Panc1 (cell line): Measurements from ENCODE around the gene LHPP. TPM values are rescaled to one million over a fixed set of nuclear protein-coding genes. Genes with fewer than 3 reads are reported as not detected.

ENCODE experiments used
- ATAC-seq: fragments of 200-7000 bp; cut with Tn5 transposase; 2 replicates; pipeline ENCODE4 v1.9.1; 2020; ENCODE audit warnings: mild to moderate bottlenecking, moderate library complexity
- BruUV-seq: library from RNA; stranded (reverse); fragments of 400-500 nt; replicated peaks from 2 replicates; lab custom pipeline; 2021; lab: Mats Ljungman, UMichigan
- CTCF ChIA-PET: fragments of 300-600 bp; sonication (Branson Sonifier 250); formaldehyde crosslinking; loops from one replicate; lab custom pipeline; 2022; ENCODE audit warnings: antibody characterized with exemption; lab: Charles Lee
- POLR2A ChIA-PET: fragments of 300-600 bp; sonication (Branson Sonifier 250); formaldehyde crosslinking; loops from one replicate; lab custom pipeline; 2022; ENCODE audit warnings: antibody characterized with exemption; lab: Charles Lee
- DNase-seq: peaks from one replicate; pipeline ENCODE4 v3.0.0-alpha.2; 2010; ENCODE audit warnings: low read depth, low spot score
- H3K27ac ChIP-seq: 2 replicates; pipeline ENCODE4 v1.5.1; 2011; ENCODE audit warnings: mild to moderate bottlenecking, low read length, inconsistent platforms
- H3K27me3 ChIP-seq: fragments of 200-500 bp; sonication (Bioruptor generic); 2 replicates; pipeline ENCODE4 v1.6.0; 2014; ENCODE audit warnings: low read length, inconsistent platforms; ENCODE audit not compliant: control insufficient read depth, insufficient read depth
- H3K36me3 ChIP-seq: fragments of 200-500 bp; sonication (Bioruptor generic); 2 replicates; pipeline ENCODE4 v1.5.1; 2014; ENCODE audit warnings: inconsistent platforms, mild to moderate bottlenecking, low read length, moderate library complexity; ENCODE audit not compliant: control insufficient read depth, insufficient read depth
- H3K4me1 ChIP-seq: 2 replicates; pipeline ENCODE4 v1.5.1; 2011; ENCODE audit warnings: inconsistent platforms, mild to moderate bottlenecking, low read length, moderate library complexity; ENCODE audit not compliant: control insufficient read depth, insufficient read depth
- H3K4me3 ChIP-seq, 2 experiments: 2 replicates each; pipeline ENCODE4 v1.5.1; 2011 to 2012; ENCODE audit warnings: low read depth in 2 of 2, low read length in 2 of 2, mild to moderate bottlenecking in 2 of 2, inconsistent platforms in 1 of 2, moderate library complexity in 1 of 2
- H3K9me3 ChIP-seq: fragments of 200-500 bp; sonication (Bioruptor generic); 2 replicates; pipeline ENCODE4 v1.5.1; 2014; ENCODE audit warnings: low read depth, mild to moderate bottlenecking, inconsistent platforms, low read length, moderate library complexity; ENCODE audit not compliant: control insufficient read depth, insufficient read depth
- POLR2AphosphoS5 ChIP-seq: IDR thresholded peaks from 2 replicates; pipeline ENCODE4 v1.6.1; 2012; ENCODE audit warnings: mild to moderate bottlenecking, low read depth, low read length, moderate library complexity
- SIN3A ChIP-seq: IDR thresholded peaks from 2 replicates; pipeline ENCODE4 v1.6.1; 2012; ENCODE audit warnings: low read depth, mild to moderate bottlenecking, low read length, moderate library complexity, borderline replicate concordance; ENCODE audit not compliant: insufficient read depth
- TCF7L2 ChIP-seq: IDR thresholded peaks from 2 replicates; pipeline ENCODE4 v1.6.1; 2011; ENCODE audit warnings: mild to moderate bottlenecking, low read depth, low read length, inconsistent platforms
- in situ Hi-C: cut with HindIII; loops from 2 replicates; pipeline ENCODE4 v1.10.0; 2016; ENCODE audit warnings: low sequenced_read_pairs, low pct_unique_long_range_greater_than_20kb
- intact Hi-C: fragments of 100-400 bp; cut with micrococcal nuclease; formaldehyde crosslinking; loops from one replicate; pipeline ENCODE4 v1.10.0; 2022; ENCODE audit not compliant: unreplicated experiment
- total RNA-seq: library from RNA; stranded (reverse); gene quantifications from one replicate; pipeline ENCODE4 v1.2.1, GENCODE V29; 2021; ENCODE audit not compliant: unreplicated experiment
- TF ChIP-seq, protein P1 (sequence below): fragments of 450-650 bp; IDR thresholded peaks from 2 replicates; pipeline ENCODE4 v1.5.1; 2017; ENCODE audit warnings: mild to moderate bottlenecking
- TF ChIP-seq, protein P2 (sequence below), 2 experiments: IDR thresholded peaks; 2 replicates each; pipeline ENCODE4 v1.6.1; 2011 to 2012; ENCODE audit warnings: low read depth in 2 of 2, control low read depth in 1 of 2, low read length in 1 of 2, mild to moderate bottlenecking in 1 of 2, moderate library complexity in 1 of 2; ENCODE audit not compliant: insufficient read depth in 1 of 2

The LHPP gene
- total RNA-seq, 1 experiment from 2014 or later, result 15.0 TPM

DNA sequence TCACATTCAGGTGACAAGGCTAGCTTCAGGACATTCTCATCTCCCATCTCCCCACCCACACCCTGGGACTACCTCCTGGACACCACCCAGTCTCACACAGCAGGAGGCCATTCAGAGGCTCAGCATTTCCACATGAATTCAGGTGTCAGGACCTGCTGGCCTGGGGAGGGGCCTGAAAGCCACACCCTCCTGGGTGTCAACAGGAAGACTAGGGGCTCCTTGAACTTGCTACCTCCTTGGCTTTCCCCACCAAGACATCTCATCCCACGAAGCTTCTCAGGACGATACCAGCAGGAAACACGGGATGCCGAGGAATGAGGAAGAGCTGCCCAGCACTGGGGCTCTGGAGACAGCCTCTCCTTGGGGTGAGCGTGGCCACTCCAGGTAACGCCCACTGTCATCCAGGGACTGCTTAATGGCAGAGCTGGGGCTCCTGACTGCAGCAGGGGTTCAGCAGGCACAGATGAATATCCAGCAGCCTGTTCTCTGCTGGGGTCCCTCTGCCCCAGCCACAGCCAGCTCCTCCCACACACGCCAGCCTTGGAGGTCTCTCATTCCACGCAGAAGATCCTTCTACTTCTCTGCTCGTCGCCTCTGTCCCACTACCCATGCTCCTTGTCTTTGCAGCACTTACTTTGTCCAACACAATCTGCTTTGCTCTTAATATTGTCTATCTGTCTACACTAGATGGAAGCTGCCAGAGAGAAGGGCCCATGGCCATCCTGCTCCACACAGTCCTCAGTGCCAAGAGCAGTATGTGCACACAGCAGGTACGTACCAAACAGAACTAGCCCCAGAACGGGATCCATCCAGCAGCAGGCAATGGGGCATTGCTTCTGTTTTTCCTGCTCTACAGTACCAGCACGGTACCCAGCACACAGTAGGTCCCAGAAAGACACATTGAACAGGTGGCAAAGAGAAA lies 193.8 kb downstream of the LHPP start:
- H3K27me3 ChIP-seq, result no peaks in the 10 kb centered on the region
- intact Hi-C loops, result no loop called here

DNA sequence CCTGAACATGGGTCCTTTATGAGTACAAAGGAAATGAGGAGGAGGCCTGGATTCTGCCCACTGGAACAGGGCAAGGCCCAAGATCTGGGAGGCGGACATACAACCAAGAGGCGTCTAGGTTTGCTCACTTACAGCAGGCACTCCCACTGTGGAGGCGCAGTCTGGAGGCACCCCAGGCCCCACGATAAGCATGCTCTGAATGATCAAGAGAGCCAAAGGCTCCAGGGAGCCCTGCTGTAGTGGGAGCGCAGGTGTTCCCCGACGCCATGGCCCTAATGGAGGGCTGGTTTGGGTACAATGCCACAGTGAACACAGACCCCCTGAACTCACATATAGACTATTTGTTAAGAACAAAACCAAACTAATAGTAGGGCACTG lies 194.5 kb downstream of the LHPP start:
- DNase-seq (no peak), ATAC-seq (no peak)
- CTCF ChIA-PET, result no interaction called here
- Histone ChIP-seq H3K4me1 (no peaks in the 10 kb centered on the region), H3K27ac (no peak overlapping the region), H3K27me3 (no peaks in the 10 kb centered on the region), H3K9me3 (no peaks in the 10 kb centered on the region), H3K36me3 (no peaks in the 10 kb centered on the region), H3K4me3 (no peak overlapping the region)
- POLR2A ChIA-PET, result interaction anchor here (0.6 kb wide), 1 partner anchor 135 kb away, joined by 5 read pairs; the partner anchor contains the start of gene EEF1AKMT2
- TF ChIP-seq, protein P1, sequence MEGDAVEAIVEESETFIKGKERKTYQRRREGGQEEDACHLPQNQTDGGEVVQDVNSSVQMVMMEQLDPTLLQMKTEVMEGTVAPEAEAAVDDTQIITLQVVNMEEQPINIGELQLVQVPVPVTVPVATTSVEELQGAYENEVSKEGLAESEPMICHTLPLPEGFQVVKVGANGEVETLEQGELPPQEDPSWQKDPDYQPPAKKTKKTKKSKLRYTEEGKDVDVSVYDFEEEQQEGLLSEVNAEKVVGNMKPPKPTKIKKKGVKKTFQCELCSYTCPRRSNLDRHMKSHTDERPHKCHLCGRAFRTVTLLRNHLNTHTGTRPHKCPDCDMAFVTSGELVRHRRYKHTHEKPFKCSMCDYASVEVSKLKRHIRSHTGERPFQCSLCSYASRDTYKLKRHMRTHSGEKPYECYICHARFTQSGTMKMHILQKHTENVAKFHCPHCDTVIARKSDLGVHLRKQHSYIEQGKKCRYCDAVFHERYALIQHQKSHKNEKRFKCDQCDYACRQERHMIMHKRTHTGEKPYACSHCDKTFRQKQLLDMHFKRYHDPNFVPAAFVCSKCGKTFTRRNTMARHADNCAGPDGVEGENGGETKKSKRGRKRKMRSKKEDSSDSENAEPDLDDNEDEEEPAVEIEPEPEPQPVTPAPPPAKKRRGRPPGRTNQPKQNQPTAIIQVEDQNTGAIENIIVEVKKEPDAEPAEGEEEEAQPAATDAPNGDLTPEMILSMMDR, result no peak
- TF ChIP-seq POLR2AphosphoS5 (no peak), SIN3A (no peak), TCF7L2 (no peak)
- TF ChIP-seq, protein P2, sequence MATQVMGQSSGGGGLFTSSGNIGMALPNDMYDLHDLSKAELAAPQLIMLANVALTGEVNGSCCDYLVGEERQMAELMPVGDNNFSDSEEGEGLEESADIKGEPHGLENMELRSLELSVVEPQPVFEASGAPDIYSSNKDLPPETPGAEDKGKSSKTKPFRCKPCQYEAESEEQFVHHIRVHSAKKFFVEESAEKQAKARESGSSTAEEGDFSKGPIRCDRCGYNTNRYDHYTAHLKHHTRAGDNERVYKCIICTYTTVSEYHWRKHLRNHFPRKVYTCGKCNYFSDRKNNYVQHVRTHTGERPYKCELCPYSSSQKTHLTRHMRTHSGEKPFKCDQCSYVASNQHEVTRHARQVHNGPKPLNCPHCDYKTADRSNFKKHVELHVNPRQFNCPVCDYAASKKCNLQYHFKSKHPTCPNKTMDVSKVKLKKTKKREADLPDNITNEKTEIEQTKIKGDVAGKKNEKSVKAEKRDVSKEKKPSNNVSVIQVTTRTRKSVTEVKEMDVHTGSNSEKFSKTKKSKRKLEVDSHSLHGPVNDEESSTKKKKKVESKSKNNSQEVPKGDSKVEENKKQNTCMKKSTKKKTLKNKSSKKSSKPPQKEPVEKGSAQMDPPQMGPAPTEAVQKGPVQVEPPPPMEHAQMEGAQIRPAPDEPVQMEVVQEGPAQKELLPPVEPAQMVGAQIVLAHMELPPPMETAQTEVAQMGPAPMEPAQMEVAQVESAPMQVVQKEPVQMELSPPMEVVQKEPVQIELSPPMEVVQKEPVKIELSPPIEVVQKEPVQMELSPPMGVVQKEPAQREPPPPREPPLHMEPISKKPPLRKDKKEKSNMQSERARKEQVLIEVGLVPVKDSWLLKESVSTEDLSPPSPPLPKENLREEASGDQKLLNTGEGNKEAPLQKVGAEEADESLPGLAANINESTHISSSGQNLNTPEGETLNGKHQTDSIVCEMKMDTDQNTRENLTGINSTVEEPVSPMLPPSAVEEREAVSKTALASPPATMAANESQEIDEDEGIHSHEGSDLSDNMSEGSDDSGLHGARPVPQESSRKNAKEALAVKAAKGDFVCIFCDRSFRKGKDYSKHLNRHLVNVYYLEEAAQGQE (IDR thresholded peaks at IDR 0.05; ENCODE audit: insufficient read depth in 1 of 2, low read depth in 2 of 2, low read length in 1 of 2), result no peak
- intact Hi-C loops, result no loop called here
- in situ Hi-C loops, result no loop called here
- BruUV-seq, result no TSS peak

More for the DNA sequence above, 193.8 kb downstream of the LHPP start:
- H3K27ac ChIP-seq, result no peak overlapping the region
- no peaks in the 10 kb centered on the region for H3K4me1 ChIP-seq
- in situ Hi-C loops, result no loop called here
- no peak overlapping the region for H3K4me3 ChIP-seq
- no peaks in the 10 kb centered on the region for H3K9me3 ChIP-seq
- H3K36me3 ChIP-seq, result no peaks in the 10 kb centered on the region
- ChIA-PET CTCF (no interaction called here), POLR2A (interaction anchor here (0.6 kb wide), 1 partner anchor 136 kb away, joined by 5 read pairs; the partner anchor contains the start of gene EEF1AKMT2)
- no TSS peak for BruUV-seq
- DNase-seq (no peak), ATAC-seq (no peak)
- TF ChIP-seq SIN3A, result no peak
- TF ChIP-seq, protein P1, result no peak
- TF ChIP-seq TCF7L2, result no peak
- TF ChIP-seq, protein P2 (IDR thresholded peaks at IDR 0.05; ENCODE audit: insufficient read depth in 1 of 2, low read depth in 2 of 2, low read length in 1 of 2), result no peak
- no peak for TF ChIP-seq POLR2AphosphoS5
